MM.1S (cell line): Measurements from ENCODE around the gene SLC16A12.

Source experiments
- DNase-seq: peaks from one replicate; pipeline ENCODE4 v3.0.0-alpha.2; 2015
- H2AFZ ChIP-seq: fragments of 300-600 bp; sonication (generic); 2 replicates; pipeline ENCODE4 v1.6.0; 2016; ENCODE audit warnings: antibody characterized with exemption, low read length
- H3F3A ChIP-seq: fragments of 300-600 bp; sonication (generic); 2 replicates; pipeline ENCODE4 v1.6.1; 2016; ENCODE audit warnings: mild to moderate bottlenecking, antibody characterized with exemption, low read length, moderate library complexity, mixed read lengths; ENCODE audit not compliant: insufficient read depth
- H3K27ac ChIP-seq: fragments of 300-600 bp; sonication (generic); 2 replicates; pipeline ENCODE4 v1.5.1; 2016; ENCODE audit warnings: mild to moderate bottlenecking, low read length
- H3K27me3 ChIP-seq: fragments of 300-600 bp; sonication (generic); replicated peaks from 2 replicates; pipeline ENCODE4 v1.6.0; 2016; ENCODE audit warnings: low read length; ENCODE audit not compliant: insufficient read depth
- H3K36me3 ChIP-seq: fragments of 300-600 bp; sonication (generic); replicated peaks from 2 replicates; pipeline ENCODE4 v1.6.1; 2016; ENCODE audit warnings: mild to moderate bottlenecking, low read length, mixed read lengths; ENCODE audit not compliant: insufficient read depth
- H3K4me1 ChIP-seq: fragments of 300-600 bp; sonication (generic); 2 replicates; pipeline ENCODE4 v1.6.1; 2016; ENCODE audit warnings: low read length, mixed read lengths
- H3K4me2 ChIP-seq: fragments of 300-600 bp; sonication (generic); 2 replicates; pipeline ENCODE4 v1.6.0; 2016; ENCODE audit warnings: low read depth, low read length
- H3K4me3 ChIP-seq: fragments of 300-600 bp; sonication (generic); 2 replicates; pipeline ENCODE4 v1.5.1; 2016; ENCODE audit warnings: low read length, mixed read lengths
- H3K79me2 ChIP-seq: fragments of 300-600 bp; sonication (generic); 2 replicates; pipeline ENCODE4 v1.6.1; 2016; ENCODE audit warnings: mixed run types, low read length, mixed read lengths
- H3K9ac ChIP-seq: fragments of 300-600 bp; sonication (generic); 2 replicates; pipeline ENCODE4 v1.6.1; 2016; ENCODE audit warnings: low read length, mixed read lengths
- H3K9me2 ChIP-seq: fragments of 300-600 bp; sonication (generic); replicated peaks from 2 replicates; pipeline ENCODE4 v1.6.1; 2016; ENCODE audit warnings: mild to moderate bottlenecking, low read length, mixed read lengths; ENCODE audit not compliant: insufficient read depth
- H3K9me3 ChIP-seq: fragments of 300-600 bp; sonication (generic); replicated peaks from 2 replicates; pipeline ENCODE4 v1.6.1; 2016; ENCODE audit warnings: mild to moderate bottlenecking, low read length, mixed read lengths; ENCODE audit not compliant: insufficient read depth
- H4K20me1 ChIP-seq: fragments of 300-600 bp; sonication (generic); 2 replicates; pipeline ENCODE4 v1.6.1; 2016; ENCODE audit warnings: mild to moderate bottlenecking, low read length, moderate library complexity, mixed read lengths; ENCODE audit not compliant: insufficient read depth
- CTCF ChIP-seq: fragments of 300-600 bp; sonication (generic); IDR thresholded peaks from 2 replicates; pipeline ENCODE4 v1.5.1; 2016; ENCODE audit warnings: antibody characterized with exemption, low read length, mixed read lengths
- EZH2 ChIP-seq: fragments of 300-600 bp; sonication (generic); optimal IDR thresholded peaks from 2 replicates; pipeline ENCODE3; 2017; ENCODE audit warnings: low read depth, mild to moderate bottlenecking, antibody characterized with exemption, low read length, mixed read lengths
- EZH2phosphoT487 ChIP-seq: fragments of 300-600 bp; sonication (generic); IDR thresholded peaks from 2 replicates; pipeline ENCODE4 v1.6.1; 2018; ENCODE audit warnings: antibody characterized with exemption, low read length

SLC16A12 gene

GRCh38 chr10:89576696-89577095, 41.3 kb upstream of the SLC16A12 start:
- H3K9ac ChIP-seq: no peak overlapping the region
- no peaks in the 10 kb centered on the region for H3K27me3 ChIP-seq
- no peaks in the 10 kb centered on the region for H3F3A ChIP-seq
- no peaks in the 10 kb centered on the region for H3K4me1 ChIP-seq
- no peak overlapping the region for H3K4me3 ChIP-seq
- no peaks in the 10 kb centered on the region for H4K20me1 ChIP-seq
- H2AFZ ChIP-seq: no peak overlapping the region
- H3K79me2 ChIP-seq: no peaks in the 10 kb centered on the region
- no peak for TF ChIP-seq EZH2phosphoT487
- TF ChIP-seq EZH2: no peak
- TF ChIP-seq CTCF: no peak
- no peaks in the 10 kb centered on the region for H3K9me2 ChIP-seq
- DNase-seq: no peak
- H3K27ac ChIP-seq: no peak overlapping the region
- H3K9me3 ChIP-seq: no peaks in the 10 kb centered on the region
- no peak overlapping the region for H3K4me2 ChIP-seq
- H3K36me3 ChIP-seq: no peaks in the 10 kb centered on the region

GRCh38 chr10:89576022-89576421, 40.6 kb upstream of the SLC16A12 start:
- no peaks in the 10 kb centered on the region for H4K20me1 ChIP-seq
- no peak overlapping the region for H3K4me2 ChIP-seq
- no peak for TF ChIP-seq EZH2
- TF ChIP-seq CTCF: no peak
- TF ChIP-seq EZH2phosphoT487: no peak
- no peaks in the 10 kb centered on the region for H3F3A ChIP-seq
- H3K9me3 ChIP-seq: no peaks in the 10 kb centered on the region
- no peaks in the 10 kb centered on the region for H3K79me2 ChIP-seq
- no peak overlapping the region for H3K27ac ChIP-seq
- no peak overlapping the region for H3K4me3 ChIP-seq
- no peaks in the 10 kb centered on the region for H3K27me3 ChIP-seq
- no peaks in the 10 kb centered on the region for H3K4me1 ChIP-seq
- no peak overlapping the region for H2AFZ ChIP-seq
- no peak for DNase-seq
- H3K9me2 ChIP-seq: no peaks in the 10 kb centered on the region
- H3K36me3 ChIP-seq: no peaks in the 10 kb centered on the region
- no peak overlapping the region for H3K9ac ChIP-seq

GRCh38 chr10:89575031-89575430, 39.6 kb upstream of the SLC16A12 start:
- DNase-seq: no peak
- H4K20me1 ChIP-seq: no peaks in the 10 kb centered on the region
- no peaks in the 10 kb centered on the region for H3F3A ChIP-seq
- H3K4me2 ChIP-seq: no peak overlapping the region
- H3K9ac ChIP-seq: no peak overlapping the region
- H2AFZ ChIP-seq: no peak overlapping the region
- no peak overlapping the region for H3K27ac ChIP-seq
- H3K9me2 ChIP-seq: no peaks in the 10 kb centered on the region
- no peaks in the 10 kb centered on the region for H3K4me1 ChIP-seq
- H3K27me3 ChIP-seq: no peaks in the 10 kb centered on the region
- H3K9me3 ChIP-seq: no peaks in the 10 kb centered on the region
- no peaks in the 10 kb centered on the region for H3K79me2 ChIP-seq
- H3K36me3 ChIP-seq: no peaks in the 10 kb centered on the region
- TF ChIP-seq EZH2phosphoT487 (no peak), CTCF (no peak), EZH2 (no peak)
- H3K4me3 ChIP-seq: no peak overlapping the region

- H3F3A ChIP-seq: no peaks in the 10 kb centered on the region
- no peaks in the 10 kb centered on the region for H3K27me3 ChIP-seq
- DNase-seq: no peak
- H3K27ac ChIP-seq: no peak overlapping the region
- no peak overlapping the region for H3K9ac ChIP-seq
- no peaks in the 10 kb centered on the region for H3K9me2 ChIP-seq
- no peaks in the 10 kb centered on the region for H4K20me1 ChIP-seq
- no peak overlapping the region for H3K4me3 ChIP-seq
- no peak overlapping the region for H2AFZ ChIP-seq
- TF ChIP-seq EZH2 (no peak), EZH2phosphoT487 (no peak), CTCF (no peak)
- no peaks in the 10 kb centered on the region for H3K36me3 ChIP-seq
- no peaks in the 10 kb centered on the region for H3K79me2 ChIP-seq
- H3K4me1 ChIP-seq: no peaks in the 10 kb centered on the region
- H3K4me2 ChIP-seq: no peak overlapping the region
- no peaks in the 10 kb centered on the region for H3K9me3 ChIP-seq
These were observed 39.0 kb upstream of the SLC16A12 start for GRCh38 chr10:89574368-89574767.
